ENCODE measurements around the gene PRKCE.

DNA sequence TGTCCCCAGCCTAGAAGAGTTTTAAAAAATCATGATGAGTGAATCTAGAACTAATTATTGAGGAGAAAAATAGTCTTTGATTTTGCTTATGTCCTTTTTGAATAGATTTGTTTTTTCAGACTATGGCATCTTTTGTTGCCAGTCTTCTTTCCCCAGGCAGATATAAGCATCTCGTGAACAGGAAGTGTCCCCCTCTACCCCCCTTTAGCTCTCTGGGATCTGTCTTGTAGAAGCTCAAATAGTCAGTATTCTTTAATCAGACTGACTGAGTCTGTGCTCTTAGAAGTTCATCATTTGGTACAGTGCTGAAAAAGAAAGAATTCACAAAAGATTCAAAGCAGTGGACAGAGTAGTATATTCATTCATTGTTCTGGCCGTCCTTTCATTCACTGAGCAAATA, 10.4 kb downstream of the PRKCE start:
- TF ChIP-seq GATA2 (IDR thresholded peaks at IDR 0.05; ENCODE audit: low read depth, low read length) (no peak), GATA3 (IDR thresholded peaks at IDR 0.05; ENCODE audit: low read depth, low read length) (no peak)
